ENCODE measurements around the gene CIZ1. TPM values are rescaled to one million over a fixed set of nuclear protein-coding genes. Genes with fewer than 3 reads are reported as not detected.

CIZ1 gene
- total and polyA plus RNA-seq, 4 donors = 36.6 to 83.7 (median 50.5) TPM

- Histone ChIP-seq H3K36me3 (ENCODE audit: control insufficient read depth in 4 of 4, insufficient read depth in 4 of 4, low read length in 4 of 4) (no peaks in the 10 kb centered on the region), H3K9me3 (ENCODE audit: control insufficient read depth in 4 of 4, insufficient read depth in 3 of 4, low read length in 3 of 4) (no peaks in the 10 kb centered on the region), H3K4me1 (ENCODE audit: control insufficient read depth in 5 of 5, insufficient read depth in 5 of 5, low read length in 5 of 5) (peaks cover 0 to 9% (median 0%) of the 10 kb centered on the region in 5 donors), H3K9ac (ENCODE audit: insufficient read depth in 1 of 2, low read length in 2 of 2) (no peak overlapping the region), H3K4me3 (peak overlapping the region; percentile 14), H3K27me3 (ENCODE audit: control insufficient read depth in 3 of 3, insufficient read depth in 3 of 3, low read length in 2 of 3) (peaks cover 0 to 5% (median 0%) of the 10 kb centered on the region in 3 donors), H3K27ac (ENCODE audit: low read depth in 1 of 2, low read length in 1 of 2) (no peak overlapping the region)
- ATAC-seq (ENCODE audit: insufficient read depth, low FRiP score) (no peak), DNase-seq (peak; percentile 53 to 63 (median 60))
- TF ChIP-seq CTCF (IDR thresholded peaks at IDR 0.05; ENCODE audit: control extremely low read depth, extremely low read depth) = no peak
- 1 to 2% methylated on average over 51 to 67 of the region's 67 CpGs for WGBS, 2 donors
Measured at GRCh38 chr9:128203707-128204551, 12.6 kb upstream of the CIZ1 start.

- peaks cover 0 to 9% (median 0%) of the 10 kb centered on the region in 5 donors for H3K4me1 ChIP-seq (ENCODE audit: control insufficient read depth in 5 of 5, insufficient read depth in 5 of 5, low read length in 5 of 5)
- ATAC-seq (ENCODE audit: insufficient read depth, low FRiP score) (peak; percentile 96), DNase-seq (peak; percentile 75 to 81 (median 76))
- WGBS, 2 donors = 0 to 1% methylated on average over 66 to 72 of the region's 72 CpGs
- H3K27ac ChIP-seq (ENCODE audit: low read depth in 1 of 2, low read length in 1 of 2) = no peak within 1 kb of the TSS
- TF ChIP-seq CTCF (IDR thresholded peaks at IDR 0.05; ENCODE audit: control extremely low read depth, extremely low read depth) = peak; percentile 80
- no peaks in the 10 kb centered on the region for H3K9me3 ChIP-seq (ENCODE audit: control insufficient read depth in 4 of 4, insufficient read depth in 3 of 4, low read length in 3 of 4)
- H3K9ac ChIP-seq (ENCODE audit: insufficient read depth in 1 of 2, low read length in 2 of 2) = no peak within 1 kb of the TSS
- no peaks in the 10 kb centered on the region for H3K36me3 ChIP-seq (ENCODE audit: control insufficient read depth in 4 of 4, insufficient read depth in 4 of 4, low read length in 4 of 4)
- H3K27me3 ChIP-seq (ENCODE audit: control insufficient read depth in 3 of 3, insufficient read depth in 3 of 3, low read length in 2 of 3) = peaks cover 0 to 5% (median 0%) of the 10 kb centered on the region in 3 donors
- peak within 1 kb of the TSS; percentile 14 for H3K4me3 ChIP-seq
Measured at GRCh38 chr9:128203024-128203706, 11.8 kb upstream of the CIZ1 start, which contains the start of gene DNM1. Gene DNM1, plus strand, starts transcription at chr9:128203379. Its CDS starts 92 bp downstream, at chr9:128203471.

- TF ChIP-seq CTCF (IDR thresholded peaks at IDR 0.05; ENCODE audit: control extremely low read depth, extremely low read depth) = no peak
Measured at GRCh38 chr9:128202648-128203023, 11.3 kb upstream of the CIZ1 start.

More at GRCh38 chr9:128202648-128203023, 11.3 kb upstream of the CIZ1 start:
- no peaks in the 10 kb centered on the region for H3K9me3 ChIP-seq (ENCODE audit: control insufficient read depth in 4 of 4, insufficient read depth in 3 of 4, low read length in 3 of 4)
- H3K4me3 ChIP-seq = no peak overlapping the region
- no peaks in the 10 kb centered on the region for H3K36me3 ChIP-seq (ENCODE audit: control insufficient read depth in 4 of 4, insufficient read depth in 4 of 4, low read length in 4 of 4)
- H3K27ac ChIP-seq (ENCODE audit: low read depth in 1 of 2, low read length in 1 of 2) = no peak overlapping the region
- DNase-seq (no peak), ATAC-seq (ENCODE audit: insufficient read depth, low FRiP score) (no peak)
- peaks cover 0 to 5% (median 0%) of the 10 kb centered on the region in 3 donors for H3K27me3 ChIP-seq (ENCODE audit: control insufficient read depth in 3 of 3, insufficient read depth in 3 of 3, low read length in 2 of 3)
- WGBS, 2 donors = 22 to 32% methylated on average over 2 of the region's 2 CpGs
- peaks cover 0 to 9% (median 0%) of the 10 kb centered on the region in 5 donors for H3K4me1 ChIP-seq (ENCODE audit: control insufficient read depth in 5 of 5, insufficient read depth in 5 of 5, low read length in 5 of 5)
- no peak overlapping the region for H3K9ac ChIP-seq (ENCODE audit: insufficient read depth in 1 of 2, low read length in 2 of 2)

Measured in lung (tissue), 12 donors.